ENCODE results near the gene EP300. TPM values are rescaled to one million over a fixed set of nuclear protein-coding genes. Genes with fewer than 3 reads are reported as not detected.

The EP300 gene
- total RNA-seq, 2 donors from 2014 or later, result 130 to 156 TPM

DNA sequence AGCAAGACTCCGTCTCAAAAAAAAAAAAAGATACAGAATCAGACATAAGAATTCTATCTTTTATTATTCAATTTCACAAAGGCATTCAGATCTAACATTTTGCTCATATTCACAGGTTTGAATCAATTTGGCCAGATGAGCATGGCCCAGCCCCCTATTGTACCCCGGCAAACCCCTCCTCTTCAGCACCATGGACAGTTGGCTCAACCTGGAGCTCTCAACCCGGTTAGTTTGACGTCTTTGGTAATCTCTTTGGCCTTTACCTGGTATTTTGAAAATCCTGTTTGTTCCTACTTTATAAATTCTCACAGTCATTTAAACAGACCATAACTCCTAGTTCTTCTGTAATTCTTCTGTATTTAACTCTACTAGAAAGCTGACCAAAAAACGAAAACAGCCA is 55.3 kb downstream of the EP300 start:
- H3K4me1 ChIP-seq (replicated peaks), result no peaks in the 10 kb centered on the region
- peaks cover 19 to 49% of the 10 kb centered on the region in 2 donors for H3K36me3 ChIP-seq
- intact Hi-C loops (cut with DNase I), result no loop called here
- no peaks in the 10 kb centered on the region for H3K9me3 ChIP-seq
- no peak for DNase-seq (ENCODE audit: low spot score)
- no peak overlapping the region for H3K27ac ChIP-seq
- no peaks in the 10 kb centered on the region for H3K27me3 ChIP-seq (replicated peaks; ENCODE audit: insufficient read depth)
- TF ChIP-seq CTCF (IDR thresholded peaks at IDR 0.05), result no peak
- TF ChIP-seq POLR2A (IDR thresholded peaks at IDR 0.05), result no peak
- no peak for TF ChIP-seq POLR2AphosphoS5 (IDR thresholded peaks at IDR 0.05)
- 90% methylated on average over 5 of the region's 5 CpGs for WGBS
- no peak overlapping the region for H3K4me3 ChIP-seq

- Histone ChIP-seq H3K9me3 (no peaks in the 10 kb centered on the region), H3K4me3 (no peak overlapping the region), H3K27me3 (replicated peaks; ENCODE audit: insufficient read depth) (no peaks in the 10 kb centered on the region), H3K27ac (no peak overlapping the region), H3K36me3 (peaks cover 32 to 49% of the 10 kb centered on the region in 2 donors), H3K4me1 (replicated peaks) (no peaks in the 10 kb centered on the region)
- intact Hi-C loops (cut with DNase I), result no loop called here
- no peak for DNase-seq (ENCODE audit: low spot score)
- no peak for TF ChIP-seq POLR2A (IDR thresholded peaks at IDR 0.05)
- TF ChIP-seq CTCF (IDR thresholded peaks at IDR 0.05), result no peak
- TF ChIP-seq POLR2AphosphoS5 (IDR thresholded peaks at IDR 0.05), result no peak
- 95% methylated on average over 7 of the region's 7 CpGs for WGBS
These were observed 60.5 kb downstream of the EP300 start for GRCh38 chr22:41152902-41153301.

DNA sequence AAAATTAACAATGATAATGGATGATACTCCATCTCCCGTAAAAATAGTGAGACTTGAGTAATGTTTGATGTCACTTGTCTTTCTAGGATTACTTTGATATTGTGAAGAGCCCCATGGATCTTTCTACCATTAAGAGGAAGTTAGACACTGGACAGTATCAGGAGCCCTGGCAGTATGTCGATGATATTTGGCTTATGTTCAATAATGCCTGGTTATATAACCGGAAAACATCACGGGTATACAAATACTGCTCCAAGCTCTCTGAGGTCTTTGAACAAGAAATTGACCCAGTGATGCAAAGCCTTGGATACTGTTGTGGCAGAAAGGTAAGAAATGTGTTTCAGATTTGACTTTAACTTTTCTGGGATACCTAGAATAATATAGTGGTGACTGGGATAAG is 64.7 kb downstream of the EP300 start:
- intact Hi-C loops (cut with DNase I), result no loop called here
- TF ChIP-seq POLR2AphosphoS5 (IDR thresholded peaks at IDR 0.05) (no peak), CTCF (IDR thresholded peaks at IDR 0.05) (no peak), POLR2A (IDR thresholded peaks at IDR 0.05) (no peak)
- no peak overlapping the region for H3K27ac ChIP-seq
- no peaks in the 10 kb centered on the region for H3K27me3 ChIP-seq (replicated peaks; ENCODE audit: insufficient read depth)
- H3K36me3 ChIP-seq, result peaks cover 21 to 43% of the 10 kb centered on the region in 2 donors
- WGBS, result 65% methylated on average over 4 of the region's 4 CpGs
- DNase-seq (ENCODE audit: low spot score), result no peak
- H3K9me3 ChIP-seq, result no peaks in the 10 kb centered on the region
- no peak overlapping the region for H3K4me3 ChIP-seq
- no peaks in the 10 kb centered on the region for H3K4me1 ChIP-seq (replicated peaks)

DNA sequence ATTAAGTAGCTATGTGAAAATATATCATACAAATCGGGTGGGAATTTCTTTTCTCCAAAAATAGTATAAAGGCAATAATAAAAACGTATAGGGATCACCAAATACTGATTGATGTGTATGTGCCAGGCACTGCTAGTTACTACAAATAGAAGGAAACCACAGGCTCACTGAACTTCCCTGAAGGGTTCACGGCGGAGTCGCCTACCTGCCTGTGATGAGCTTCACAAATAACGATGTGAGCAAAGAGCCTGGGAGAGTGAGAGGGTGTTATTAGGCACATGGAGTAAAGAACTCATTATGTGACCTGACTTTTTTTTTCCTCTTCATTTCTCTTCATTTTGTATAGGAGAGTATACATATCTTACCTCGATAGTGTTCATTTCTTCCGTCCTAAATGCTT is 76.8 kb downstream of the EP300 start:
- no peak for TF ChIP-seq CTCF (IDR thresholded peaks at IDR 0.05)
- no peak for TF ChIP-seq POLR2AphosphoS5 (IDR thresholded peaks at IDR 0.05)
- TF ChIP-seq POLR2A (IDR thresholded peaks at IDR 0.05), result no peak
- Histone ChIP-seq H3K4me1 (replicated peaks) (no peaks in the 10 kb centered on the region), H3K9me3 (no peaks in the 10 kb centered on the region), H3K36me3 (peaks cover 10 to 20% of the 10 kb centered on the region in 2 donors), H3K27ac (no peak overlapping the region), H3K27me3 (replicated peaks; ENCODE audit: insufficient read depth) (no peaks in the 10 kb centered on the region), H3K4me3 (no peak overlapping the region)
- intact Hi-C loops (cut with DNase I), result no loop called here
- no peak for DNase-seq (ENCODE audit: low spot score)
- WGBS, result 91% methylated on average over 8 of the region's 8 CpGs

- H3K27me3 ChIP-seq (replicated peaks; ENCODE audit: insufficient read depth), result no peaks in the 10 kb centered on the region
- no peaks in the 10 kb centered on the region for H3K4me1 ChIP-seq (replicated peaks)
- peaks cover 21 to 32% of the 10 kb centered on the region in 2 donors for H3K36me3 ChIP-seq
- no peaks in the 10 kb centered on the region for H3K9me3 ChIP-seq
- 26% methylated on average over 3 of the region's 3 CpGs for WGBS
- no peak for DNase-seq (ENCODE audit: low spot score)
- TF ChIP-seq POLR2A (IDR thresholded peaks at IDR 0.05), result no peak
- no peak for TF ChIP-seq POLR2AphosphoS5 (IDR thresholded peaks at IDR 0.05)
- no peak for TF ChIP-seq CTCF (IDR thresholded peaks at IDR 0.05)
- intact Hi-C loops (cut with DNase I), result no loop called here
- no peak overlapping the region for H3K4me3 ChIP-seq
- no peak overlapping the region for H3K27ac ChIP-seq
These were observed 79.6 kb downstream of the EP300 start for GRCh38 chr22:41171996-41172395.

All from prostate gland (tissue), 2 donors.